Trophoblast cell (in vitro differentiated cells and primary cell): ENCODE measurements around the gene ALDH16A1.
"Not testable (repeated sequence)": the region's sequence is repeated elsewhere in the genome, so short reads cannot be mapped to it uniquely, and the experiment has no call there.

Source experiments
- DNase-seq, 2 donors: peaks; one replicate each; pipeline ENCODE4 v3.0.0-alpha.2; 2016
- H2AFZ ChIP-seq: 2 replicates; pipeline ENCODE4 v1.6.1; 2013; ENCODE audit warnings: low read length, moderate library complexity, mild to moderate bottlenecking; ENCODE audit not compliant: insufficient read depth, poor library complexity
- H2AK5ac ChIP-seq: 2 replicates; pipeline ENCODE4 v1.6.1; 2013; ENCODE audit warnings: mild to moderate bottlenecking, low read length
- H2BK120ac ChIP-seq: 2 replicates; pipeline ENCODE4 v1.6.1; 2013; ENCODE audit warnings: low read length, mild to moderate bottlenecking, moderate library complexity; ENCODE audit not compliant: insufficient read depth, poor library complexity
- H2BK12ac ChIP-seq: 2 replicates; pipeline ENCODE4 v1.6.1; 2013; ENCODE audit warnings: mild to moderate bottlenecking, low read length, moderate library complexity
- H2BK5ac ChIP-seq: 2 replicates; pipeline ENCODE4 v1.6.1; 2013; ENCODE audit warnings: low read length, low read depth, moderate library complexity, mild to moderate bottlenecking; ENCODE audit not compliant: poor library complexity
- H3K14ac ChIP-seq: 2 replicates; pipeline ENCODE4 v1.6.1; 2013; ENCODE audit warnings: mild to moderate bottlenecking, low read length
- H3K18ac ChIP-seq: 2 replicates; pipeline ENCODE4 v1.6.1; 2013; ENCODE audit warnings: mild to moderate bottlenecking, low read length
- H3K23ac ChIP-seq: 2 replicates; pipeline ENCODE4 v1.6.1; 2013; ENCODE audit warnings: low read length
- H3K27ac ChIP-seq: 2 replicates; pipeline ENCODE4 v1.5.1; 2013; ENCODE audit warnings: low read depth, mild to moderate bottlenecking, inconsistent platforms, low read length, moderate library complexity
- H3K27me3 ChIP-seq: 2 replicates; pipeline ENCODE4 v1.6.1; 2013; ENCODE audit warnings: inconsistent platforms, mild to moderate bottlenecking, low read length, moderate library complexity; ENCODE audit not compliant: insufficient read depth
- H3K36me3 ChIP-seq, 2 experiments: 1 replicate in 1 of 2; 2 replicates in 1 of 2; pipeline ENCODE4 v1.6.1; 2013; ENCODE audit warnings: low read length in 2 of 2, mild to moderate bottlenecking in 2 of 2, moderate library complexity in 1 of 2; ENCODE audit not compliant: insufficient read depth in 2 of 2, control insufficient read depth in 1 of 2
- H3K4ac ChIP-seq: 2 replicates; pipeline ENCODE4 v1.6.1; 2013; ENCODE audit warnings: low read depth, mild to moderate bottlenecking, low read length, moderate library complexity
- H3K4me1 ChIP-seq, 2 experiments: 1 replicate in 1 of 2; 2 replicates in 1 of 2; pipeline ENCODE4 v1.6.1; 2013; ENCODE audit warnings: low read length in 2 of 2, mild to moderate bottlenecking in 2 of 2, moderate library complexity in 1 of 2; ENCODE audit not compliant: insufficient read depth in 2 of 2, control insufficient read depth in 1 of 2
- H3K4me2 ChIP-seq: 2 replicates; pipeline ENCODE4 v1.6.1; 2013; ENCODE audit warnings: inconsistent platforms, mild to moderate bottlenecking, low read length, moderate library complexity
- H3K4me3 ChIP-seq: 2 replicates; pipeline ENCODE4 v1.5.1; 2013; ENCODE audit warnings: mild to moderate bottlenecking, low read depth, low read length, inconsistent platforms
- H3K79me1 ChIP-seq: one replicate; pipeline ENCODE4 v1.6.1; 2013; ENCODE audit warnings: low read length
- H3K79me2 ChIP-seq: 2 replicates; pipeline ENCODE4 v1.6.1; 2013; ENCODE audit warnings: low read length, mild to moderate bottlenecking; ENCODE audit not compliant: control insufficient read depth, insufficient read depth, poor library complexity
- H3K9ac ChIP-seq: 2 replicates; pipeline ENCODE4 v1.6.1; 2013; ENCODE audit warnings: mild to moderate bottlenecking, low read length
- H3K9me3 ChIP-seq: 2 replicates; pipeline ENCODE4 v1.6.1; 2013; ENCODE audit warnings: low read depth, mild to moderate bottlenecking, control low read depth, inconsistent platforms, low read length; ENCODE audit not compliant: insufficient read depth
- H4K12ac ChIP-seq: 2 replicates; pipeline ENCODE4 v1.6.1; 2013; ENCODE audit warnings: low read depth, mild to moderate bottlenecking, low read length, moderate library complexity
- H4K8ac ChIP-seq: 2 replicates; pipeline ENCODE4 v1.6.1; 2013; ENCODE audit warnings: low read depth, mild to moderate bottlenecking, low read length, moderate library complexity
- H4K91ac ChIP-seq: one replicate; pipeline ENCODE4 v1.6.1; 2013; ENCODE audit warnings: low read depth, mild to moderate bottlenecking, low read length, moderate library complexity
- WGBS: extraction: QIAGEN DNeasy Blood & Tissue Kit; methylation state at CpG from one replicate; pipeline ENCODE4 v1.1.7; 2013; ENCODE audit warnings: missing lambda C conversion rate; ENCODE audit not compliant: insufficient read length, insufficient coverage; ENCODE audit errors: extremely low coverage; 5-methylcytosine and 5-hydroxymethylcytosine counted together

Gene ALDH16A1

DNA sequence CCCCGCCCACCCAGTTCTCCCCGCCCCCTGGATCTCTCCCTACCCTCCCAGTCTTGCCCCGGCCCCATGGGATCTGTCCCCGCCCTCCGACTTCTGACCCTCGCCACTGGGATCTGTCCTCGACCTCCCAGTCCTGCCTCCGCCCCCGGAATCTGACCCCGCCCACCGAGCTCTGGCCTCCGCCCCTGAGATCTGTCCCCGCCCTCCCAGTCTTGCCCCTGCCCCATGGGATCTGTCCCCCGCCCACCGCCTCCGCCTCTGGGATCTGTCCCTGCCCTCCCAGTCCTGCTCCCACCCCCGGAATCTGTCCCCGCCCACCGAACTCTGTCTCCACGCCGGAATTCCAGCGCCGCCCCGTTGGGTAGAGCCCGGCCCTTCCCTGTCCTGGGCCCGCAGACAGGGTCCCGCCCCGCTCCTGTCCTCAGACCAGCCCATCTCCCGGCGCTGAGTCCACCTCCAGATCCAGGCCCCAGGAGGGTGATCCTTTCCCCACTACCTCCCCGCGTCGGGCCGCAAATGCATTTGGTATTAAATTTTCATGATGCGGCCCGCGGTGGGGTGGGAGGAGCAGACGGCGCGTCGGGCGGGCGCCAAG, 10.2 kb upstream of the ALDH16A1 start:
- Histone ChIP-seq H2BK12ac (no peak overlapping the region), H3K79me1 (peaks cover 5% of the 10 kb centered on the region), H3K23ac (no peak overlapping the region), H3K9me3 (peaks cover 5% of the 10 kb centered on the region), H2AK5ac (no peak overlapping the region), H2AFZ (peak overlapping the region; percentile 35), H4K8ac (peak overlapping the region; percentile 8), H3K4me1 (no peaks in the 10 kb centered on the region), H3K36me3 (peaks cover 12 to 15% of the 10 kb centered on the region in 2 experiments), H3K18ac (peak overlapping the region; percentile 3), H2BK120ac (peak overlapping the region; percentile 7), H3K4ac (no peak overlapping the region), H3K4me2 (peak overlapping the region; percentile 94), H3K9ac (peak overlapping the region; percentile 57), H3K4me3 (peak overlapping the region; percentile 75), H4K12ac (peak overlapping the region; percentile 14), H3K27ac (no peak overlapping the region), H3K79me2 (peaks cover 3% of the 10 kb centered on the region), H3K27me3 (peaks cover 43% of the 10 kb centered on the region), H2BK5ac (no peak overlapping the region), H3K14ac (peak overlapping the region; percentile 4), H4K91ac (peak overlapping the region; percentile 49)
- WGBS, result no CpG with 5 or more reads among the region's 43 CpGs
- DNase-seq, result peak; percentile 88 to 92

DNA sequence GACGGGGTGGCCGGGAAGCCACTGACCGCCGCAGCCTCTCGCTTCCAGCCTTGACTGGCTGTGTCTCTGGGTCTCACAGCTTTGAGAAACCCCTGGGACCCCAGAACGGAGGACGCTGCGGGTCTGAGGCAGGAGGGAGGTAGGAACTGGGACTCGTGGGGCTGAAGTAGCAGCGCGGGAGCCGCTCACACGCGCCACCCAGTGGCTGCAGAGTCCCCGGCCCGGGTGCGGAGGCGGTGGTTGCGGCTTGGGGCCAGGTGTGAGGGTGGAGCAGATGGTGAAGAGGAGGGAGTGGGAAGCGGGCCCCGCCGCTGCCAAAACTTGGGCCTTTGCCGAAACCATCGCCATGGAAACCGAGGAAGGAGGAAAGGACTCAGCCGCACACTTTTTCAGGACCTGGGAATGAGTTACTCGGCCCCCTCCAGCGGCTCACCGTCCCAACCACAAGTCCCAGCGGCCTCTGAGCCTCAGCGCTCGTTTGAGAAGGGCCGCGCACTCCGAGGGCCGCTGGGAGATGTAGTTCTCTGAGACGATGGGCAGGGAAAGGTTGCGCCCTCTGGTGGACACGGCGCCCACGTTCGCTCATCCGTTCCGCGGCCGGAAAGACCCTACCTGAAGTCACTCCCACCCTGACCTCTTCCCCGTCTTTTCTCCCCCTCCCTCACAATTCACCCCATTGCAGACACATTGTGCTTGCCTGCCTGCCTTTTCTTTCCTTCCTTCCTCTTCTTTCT, 9.5 kb upstream of the ALDH16A1 start:
- WGBS, result no CpG with 5 or more reads among the region's 47 CpGs
- Histone ChIP-seq H3K18ac (peak overlapping the region; percentile 3), H3K36me3 (peaks cover 17 to 21% of the 10 kb centered on the region in 2 experiments), H3K9ac (peak overlapping the region; percentile 57), H2BK12ac (no peak overlapping the region), H2AFZ (peak overlapping the region; percentile 35), H3K4me2 (peak overlapping the region; percentile 94), H3K79me2 (peaks cover 3% of the 10 kb centered on the region), H3K27me3 (peaks cover 37% of the 10 kb centered on the region), H3K4ac (no peak overlapping the region), H3K4me3 (peak overlapping the region; percentile 75), H2AK5ac (no peak overlapping the region), H2BK120ac (peak overlapping the region; percentile 7), H3K4me1 (no peaks in the 10 kb centered on the region), H3K23ac (no peak overlapping the region), H3K79me1 (peaks cover 5% of the 10 kb centered on the region), H2BK5ac (no peak overlapping the region), H3K14ac (peak overlapping the region; percentile 33), H4K8ac (peak overlapping the region; percentile 8), H4K91ac (peak overlapping the region; percentile 49), H3K9me3 (peaks cover 5% of the 10 kb centered on the region), H4K12ac (peak overlapping the region; percentile 38), H3K27ac (no peak overlapping the region)
- peak; percentile 93 to 96 for DNase-seq

DNA sequence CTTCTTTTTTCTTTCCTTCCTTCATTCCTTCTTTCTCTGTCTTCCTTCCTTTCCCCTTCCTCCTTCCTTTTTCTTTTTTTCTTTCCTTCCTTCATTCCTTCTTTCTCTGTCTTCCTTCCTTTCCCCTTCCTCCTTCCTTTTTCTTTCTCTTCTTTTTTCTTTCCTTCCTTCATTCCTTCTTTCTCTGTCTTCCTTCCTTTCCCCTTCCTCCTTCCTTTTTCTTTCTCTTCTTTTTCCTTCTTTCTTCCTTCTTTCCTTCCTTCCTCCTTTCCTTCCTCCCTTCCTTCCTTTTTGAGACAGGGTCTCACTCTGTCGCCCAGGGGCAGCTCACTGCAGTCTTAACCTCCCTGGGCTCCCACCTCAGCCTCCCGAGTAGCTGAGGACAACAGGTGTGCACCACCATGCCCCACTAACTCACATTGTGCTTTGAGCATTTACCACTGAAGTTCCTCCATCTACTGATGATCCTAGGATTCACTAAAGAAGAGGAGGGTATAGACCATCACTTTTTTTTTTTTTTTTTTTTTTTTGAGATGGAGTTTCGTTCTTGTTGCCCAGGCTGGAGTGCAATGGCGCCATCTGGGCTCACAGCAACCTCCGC, 8.8 kb upstream of the ALDH16A1 start:
- H3K4me2 ChIP-seq, H3K23ac ChIP-seq, H3K27ac ChIP-seq, H2AFZ ChIP-seq, H2BK120ac ChIP-seq, H3K18ac ChIP-seq, H3K9me3 ChIP-seq, DNase-seq, H2BK5ac ChIP-seq, H3K9ac ChIP-seq, H4K12ac ChIP-seq, H4K91ac ChIP-seq, H3K4me1 ChIP-seq, H2BK12ac ChIP-seq, H3K4me3 ChIP-seq, H3K4ac ChIP-seq, H3K79me2 ChIP-seq, H3K79me1 ChIP-seq, H3K14ac ChIP-seq, H2AK5ac ChIP-seq: not testable (repeated sequence)
- peaks cover 19 to 24% of the 10 kb centered on the region in 2 experiments for H3K36me3 ChIP-seq
- peaks cover 31% of the 10 kb centered on the region for H3K27me3 ChIP-seq
- no CpG with 5 or more reads among the region's 5 CpGs for WGBS
- peak overlapping the region; percentile 10 for H4K8ac ChIP-seq

DNA sequence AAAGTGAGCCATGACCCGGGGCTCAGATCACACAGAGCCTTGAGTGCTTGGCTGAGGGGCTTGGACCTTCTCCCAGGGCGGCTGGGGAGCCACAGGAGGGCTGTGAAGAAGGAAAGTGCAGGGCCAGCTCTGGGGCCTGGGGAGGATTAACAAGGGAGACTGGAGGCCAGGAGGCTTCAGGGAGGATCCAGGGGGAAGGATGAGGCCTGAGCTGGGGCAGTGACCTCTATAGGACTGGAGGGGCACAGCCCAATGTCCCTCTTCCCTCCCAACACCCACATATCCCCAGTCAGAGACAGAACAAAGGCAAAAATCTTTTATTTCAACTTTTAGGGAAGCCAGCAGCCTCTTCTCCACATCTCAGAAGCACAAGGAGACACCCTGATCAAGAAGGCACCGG, 7.0 kb upstream of the ALDH16A1 start:
- Histone ChIP-seq H3K27me3 (peaks cover 15% of the 10 kb centered on the region), H3K4ac (no peak overlapping the region), H3K9me3 (peaks cover 2% of the 10 kb centered on the region), H3K79me2 (peaks cover 3% of the 10 kb centered on the region), H3K9ac (no peak overlapping the region), H3K36me3 (peaks cover 27 to 29% of the 10 kb centered on the region in 2 experiments), H2BK120ac (no peak overlapping the region), H4K12ac (no peak overlapping the region), H3K18ac (no peak overlapping the region), H3K27ac (no peak overlapping the region), H2AK5ac (no peak overlapping the region), H4K8ac (no peak overlapping the region), H3K4me1 (no peaks in the 10 kb centered on the region), H3K4me3 (no peak overlapping the region), H3K23ac (no peak overlapping the region), H2AFZ (no peak overlapping the region), H2BK12ac (no peak overlapping the region), H3K79me1 (peaks cover 5% of the 10 kb centered on the region), H3K4me2 (no peak overlapping the region), H4K91ac (no peak overlapping the region), H3K14ac (no peak overlapping the region), H2BK5ac (no peak overlapping the region)
- WGBS, result no CpG with 5 or more reads among the region's 3 CpGs
- DNase-seq, result no peak
